GM23338 (cell line): ENCODE measurements around the gene POLA2. TPM values are rescaled to one million over a fixed set of nuclear protein-coding genes. Genes with fewer than 3 reads are reported as not detected.

Source experiments
- ATAC-seq: fragments of 200-7000 bp; cut with Tn5 transposase; 3 replicates; pipeline ENCODE4 v1.9.1; 2020
- DNase-seq: peaks from one replicate; pipeline ENCODE4 v3.0.0-alpha.2; 2015; ENCODE audit warnings: low spot score
- H2AFZ ChIP-seq: fragments of 200-600 bp; sonication (generic); 2 replicates; pipeline ENCODE4 v1.8.0; 2016; ENCODE audit warnings: antibody characterized with exemption, mild to moderate bottlenecking, moderate library complexity
- H3F3A ChIP-seq: fragments of 200-600 bp; sonication (generic); replicated peaks from 2 replicates; pipeline ENCODE4 v1.8.0; 2017; ENCODE audit warnings: antibody characterized with exemption, mixed run types, low read depth
- H3K27ac ChIP-seq: fragments of 200-600 bp; sonication (generic); 2 replicates; pipeline ENCODE4 v1.6.1; 2016; ENCODE audit warnings: low read depth
- H3K27me3 ChIP-seq: fragments of 200-600 bp; sonication (generic); 2 replicates; pipeline ENCODE4 v1.8.0; 2016; ENCODE audit warnings: mild to moderate bottlenecking, mixed run types, moderate library complexity; ENCODE audit not compliant: insufficient read depth
- H3K36me3 ChIP-seq: fragments of 200-600 bp; sonication (generic); 2 replicates; pipeline ENCODE4 v1.8.0; 2016; ENCODE audit warnings: mild to moderate bottlenecking; ENCODE audit not compliant: insufficient read depth
- H3K4me1 ChIP-seq: fragments of 200-600 bp; sonication (generic); 2 replicates; pipeline ENCODE4 v1.8.0; 2016; ENCODE audit warnings: mild to moderate bottlenecking, moderate library complexity; ENCODE audit not compliant: insufficient read depth
- H3K4me2 ChIP-seq: fragments of 200-600 bp; sonication (generic); 2 replicates; pipeline ENCODE4 v1.7.1; 2017; ENCODE audit warnings: mixed run types
- H3K4me3 ChIP-seq: fragments of 200-600 bp; sonication (generic); 2 replicates; pipeline ENCODE4 v1.6.1; 2016; ENCODE audit warnings: mixed run types
- H3K79me2 ChIP-seq: fragments of 200-600 bp; sonication (generic); replicated peaks from 2 replicates; pipeline ENCODE4 v1.8.0; 2017; ENCODE audit warnings: mild to moderate bottlenecking; ENCODE audit not compliant: insufficient read depth
- H3K9me2 ChIP-seq: fragments of 200-600 bp; sonication (generic); 2 replicates; pipeline ENCODE4 v1.8.0; 2017; ENCODE audit not compliant: insufficient read depth
- H4K20me1 ChIP-seq: fragments of 200-600 bp; sonication (generic); replicated peaks from 2 replicates; pipeline ENCODE4 v1.8.0; 2017; ENCODE audit warnings: mild to moderate bottlenecking; ENCODE audit not compliant: insufficient read depth
- H3K27ac Mint-ChIP-seq: 2 replicates; pipeline ENCODE4 v1.8.0; 2020; ENCODE audit warnings: inconsistent platforms, mild to moderate bottlenecking, moderate library complexity, mixed read lengths
- H3K27me3 Mint-ChIP-seq: 3 replicates; pipeline ENCODE4 v1.8.0; 2022; ENCODE audit warnings: low read depth, mild to moderate bottlenecking, moderate library complexity, mixed read lengths, inconsistent platforms; ENCODE audit not compliant: insufficient read depth, poor library complexity
- H3K36me3 Mint-ChIP-seq: 3 replicates; pipeline ENCODE4 v1.8.0; 2021; ENCODE audit warnings: low read depth, mild to moderate bottlenecking, inconsistent platforms, moderate library complexity, mixed read lengths
- H3K4me1 Mint-ChIP-seq: 3 replicates; pipeline ENCODE4 v1.8.0; 2020; ENCODE audit warnings: mild to moderate bottlenecking, inconsistent platforms, mixed read lengths
- H3K4me3 Mint-ChIP-seq: 3 replicates; pipeline ENCODE4 v1.8.0; 2021; ENCODE audit warnings: moderate library complexity, mild to moderate bottlenecking, inconsistent platforms, mixed read lengths
- H3K9me3 Mint-ChIP-seq: 3 replicates; pipeline ENCODE4 v1.8.0; 2020; ENCODE audit warnings: moderate library complexity, mild to moderate bottlenecking, inconsistent platforms, mixed read lengths
- CREB1 ChIP-seq: fragments of 250-450 bp; sonication (Bioruptor Pico); IDR thresholded peaks from 2 replicates; pipeline ENCODE4 v1.5.0; 2020; ENCODE audit warnings: low read depth, mild to moderate bottlenecking, moderate library complexity
- EZH2phosphoT487 ChIP-seq: fragments of 200-600 bp; sonication (generic); IDR thresholded peaks from one replicate; pipeline ENCODE4 v1.8.1; 2018; ENCODE audit warnings: antibody characterized with exemption; ENCODE audit not compliant: unreplicated experiment
- JUNB ChIP-seq: IDR thresholded peaks from one replicate; pipeline ENCODE4 v1.6.1; 2016; ENCODE audit warnings: antibody characterized with exemption; ENCODE audit not compliant: unreplicated experiment
- NANOG ChIP-seq: IDR thresholded peaks from 2 replicates; pipeline ENCODE4 v1.6.1; 2016; ENCODE audit warnings: antibody characterized with exemption, borderline replicate concordance
- POLR2AphosphoS5 ChIP-seq: IDR thresholded peaks from 2 replicates; pipeline ENCODE4 v1.6.1; 2016; ENCODE audit warnings: antibody characterized with exemption, low read depth
- STAT1 ChIP-seq: IDR thresholded peaks from one replicate; pipeline ENCODE4 v1.6.1; 2016; ENCODE audit warnings: antibody characterized with exemption; ENCODE audit not compliant: unreplicated experiment
- ZNF114 ChIP-seq: fragments of 250-450 bp; sonication (Bioruptor Pico); IDR thresholded peaks from 2 replicates; pipeline ENCODE4 v1.5.0; 2020; ENCODE audit warnings: mild to moderate bottlenecking, moderate library complexity
- polyA plus RNA-seq: library from polyadenylated mRNA; unstranded; fragments of >200 nt; fragmentation: Nextera tagmentation; extraction: Ambion mirVana; gene quantifications from 2 replicates; pipeline ENCODE4 v1.2.1, GENCODE V29; 2016
- total RNA-seq: library from RNA; depleted of rRNA; stranded (reverse); fragments of >200 nt; shearing (Covaris generic); gene quantifications from 2 replicates; pipeline ENCODE4 v1.2.3, GENCODE V29; 2014
- TF ChIP-seq, protein P1 (sequence below): fragments of 250-450 bp; sonication (Bioruptor Pico); IDR thresholded peaks from 2 replicates; pipeline ENCODE4 v1.5.0; 2020; ENCODE audit warnings: mild to moderate bottlenecking, moderate library complexity
- TF ChIP-seq, protein P2 (sequence below), 2 experiments: fragments of 200-600 bp in 1 of 2; sonication (generic) in 1 of 2; conservative IDR thresholded peaks; 2 replicates each; pipeline versions ENCODE4 v1.5.1 to v1.6.1; 2016 to 2017; ENCODE audit warnings: antibody characterized with exemption in 2 of 2, low read depth in 2 of 2, mild to moderate bottlenecking in 2 of 2, moderate library complexity in 1 of 2
- TF ChIP-seq, protein P3 (sequence below): IDR thresholded peaks from 2 replicates; pipeline ENCODE4 v1.6.1; 2016; ENCODE audit warnings: antibody characterized with exemption

Gene POLA2
- total and polyA plus RNA-seq, 2 experiments from 2014 or later = 22.5 to 30.4 TPM

DNA sequence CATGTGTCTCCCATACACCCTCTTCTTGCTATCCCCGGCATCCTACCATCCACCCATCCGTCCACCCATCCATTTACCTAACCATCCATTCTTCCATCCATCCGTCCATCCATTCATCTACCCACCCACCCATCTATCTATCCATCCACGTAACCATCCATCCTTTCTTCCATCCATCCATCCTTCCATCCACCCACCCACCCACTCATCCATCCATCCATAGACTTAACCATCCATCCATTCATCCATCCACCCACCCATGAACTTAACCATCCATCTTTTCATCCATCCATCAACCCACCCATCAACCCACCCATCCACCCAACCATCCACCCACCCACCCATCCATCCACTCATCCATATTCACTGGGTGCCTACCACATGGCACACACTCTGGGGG lies 42.3 kb downstream of the POLA2 start (continued):
- TF ChIP-seq, protein P1, sequence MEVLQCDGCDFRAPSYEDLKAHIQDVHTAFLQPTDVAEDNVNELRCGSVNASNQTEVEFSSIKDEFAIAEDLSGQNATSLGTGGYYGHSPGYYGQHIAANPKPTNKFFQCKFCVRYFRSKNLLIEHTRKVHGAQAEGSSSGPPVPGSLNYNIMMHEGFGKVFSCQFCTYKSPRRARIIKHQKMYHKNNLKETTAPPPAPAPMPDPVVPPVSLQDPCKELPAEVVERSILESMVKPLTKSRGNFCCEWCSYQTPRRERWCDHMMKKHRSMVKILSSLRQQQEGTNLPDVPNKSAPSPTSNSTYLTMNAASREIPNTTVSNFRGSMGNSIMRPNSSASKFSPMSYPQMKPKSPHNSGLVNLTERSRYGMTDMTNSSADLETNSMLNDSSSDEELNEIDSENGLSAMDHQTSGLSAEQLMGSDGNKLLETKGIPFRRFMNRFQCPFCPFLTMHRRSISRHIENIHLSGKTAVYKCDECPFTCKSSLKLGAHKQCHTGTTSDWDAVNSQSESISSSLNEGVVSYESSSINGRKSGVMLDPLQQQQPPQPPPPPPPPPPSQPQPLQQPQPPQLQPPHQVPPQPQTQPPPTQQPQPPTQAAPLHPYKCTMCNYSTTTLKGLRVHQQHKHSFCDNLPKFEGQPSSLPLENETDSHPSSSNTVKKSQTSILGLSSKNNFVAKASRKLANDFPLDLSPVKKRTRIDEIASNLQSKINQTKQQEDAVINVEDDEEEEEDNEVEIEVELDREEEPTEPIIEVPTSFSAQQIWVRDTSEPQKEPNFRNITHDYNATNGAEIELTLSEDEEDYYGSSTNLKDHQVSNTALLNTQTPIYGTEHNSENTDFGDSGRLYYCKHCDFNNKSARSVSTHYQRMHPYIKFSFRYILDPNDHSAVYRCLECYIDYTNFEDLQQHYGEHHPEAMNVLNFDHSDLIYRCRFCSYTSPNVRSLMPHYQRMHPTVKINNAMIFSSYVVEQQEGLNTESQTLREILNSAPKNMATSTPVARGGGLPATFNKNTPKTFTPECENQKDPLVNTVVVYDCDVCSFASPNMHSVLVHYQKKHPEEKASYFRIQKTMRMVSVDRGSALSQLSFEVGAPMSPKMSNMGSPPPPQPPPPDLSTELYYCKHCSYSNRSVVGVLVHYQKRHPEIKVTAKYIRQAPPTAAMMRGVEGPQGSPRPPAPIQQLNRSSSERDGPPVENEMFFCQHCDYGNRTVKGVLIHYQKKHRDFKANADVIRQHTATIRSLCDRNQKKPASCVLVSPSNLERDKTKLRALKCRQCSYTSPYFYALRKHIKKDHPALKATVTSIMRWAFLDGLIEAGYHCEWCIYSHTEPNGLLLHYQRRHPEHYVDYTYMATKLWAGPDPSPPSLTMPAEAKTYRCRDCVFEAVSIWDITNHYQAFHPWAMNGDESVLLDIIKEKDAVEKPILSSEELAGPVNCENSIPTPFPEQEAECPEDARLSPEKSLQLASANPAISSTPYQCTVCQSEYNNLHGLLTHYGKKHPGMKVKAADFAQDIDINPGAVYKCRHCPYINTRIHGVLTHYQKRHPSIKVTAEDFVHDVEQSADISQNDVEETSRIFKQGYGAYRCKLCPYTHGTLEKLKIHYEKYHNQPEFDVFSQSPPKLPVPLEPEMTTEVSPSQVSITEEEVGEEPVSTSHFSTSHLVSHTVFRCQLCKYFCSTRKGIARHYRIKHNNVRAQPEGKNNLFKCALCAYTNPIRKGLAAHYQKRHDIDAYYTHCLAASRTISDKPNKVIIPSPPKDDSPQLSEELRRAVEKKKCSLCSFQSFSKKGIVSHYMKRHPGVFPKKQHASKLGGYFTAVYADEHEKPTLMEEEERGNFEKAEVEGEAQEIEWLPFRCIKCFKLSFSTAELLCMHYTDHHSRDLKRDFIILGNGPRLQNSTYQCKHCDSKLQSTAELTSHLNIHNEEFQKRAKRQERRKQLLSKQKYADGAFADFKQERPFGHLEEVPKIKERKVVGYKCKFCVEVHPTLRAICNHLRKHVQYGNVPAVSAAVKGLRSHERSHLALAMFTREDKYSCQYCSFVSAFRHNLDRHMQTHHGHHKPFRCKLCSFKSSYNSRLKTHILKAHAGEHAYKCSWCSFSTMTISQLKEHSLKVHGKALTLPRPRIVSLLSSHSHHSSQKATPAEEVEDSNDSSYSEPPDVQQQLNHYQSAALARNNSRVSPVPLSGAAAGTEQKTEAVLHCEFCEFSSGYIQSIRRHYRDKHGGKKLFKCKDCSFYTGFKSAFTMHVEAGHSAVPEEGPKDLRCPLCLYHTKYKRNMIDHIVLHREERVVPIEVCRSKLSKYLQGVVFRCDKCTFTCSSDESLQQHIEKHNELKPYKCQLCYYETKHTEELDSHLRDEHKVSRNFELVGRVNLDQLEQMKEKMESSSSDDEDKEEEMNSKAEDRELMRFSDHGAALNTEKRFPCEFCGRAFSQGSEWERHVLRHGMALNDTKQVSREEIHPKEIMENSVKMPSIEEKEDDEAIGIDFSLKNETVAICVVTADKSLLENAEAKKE (CRISPR knock-in tag) = no peak
- no peak for TF ChIP-seq POLR2AphosphoS5
- TF ChIP-seq JUNB = no peak
- TF ChIP-seq EZH2phosphoT487 = no peak

DNA sequence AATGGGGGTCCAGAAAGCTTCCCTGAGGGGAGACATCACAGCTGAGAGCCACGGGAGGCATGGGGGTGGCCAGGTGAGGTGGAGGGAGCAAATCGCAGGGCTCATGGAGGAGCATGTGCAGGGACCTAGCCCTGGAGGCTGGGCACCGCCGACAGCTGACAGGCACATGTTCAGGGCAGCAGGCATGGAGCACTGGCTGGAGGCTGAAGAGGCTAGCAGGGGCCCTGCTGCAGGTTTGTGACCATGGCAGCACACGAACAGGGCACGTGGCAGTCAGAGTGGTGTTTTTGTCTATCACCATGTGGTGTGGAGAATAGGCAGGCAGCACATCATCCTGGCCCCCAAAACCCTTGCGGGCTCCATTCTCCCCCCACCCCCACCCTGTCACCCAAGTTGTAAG lies 42.9 kb downstream of the POLA2 start:
- Histone ChIP-seq H3K4me1 (peaks cover 14% of the 10 kb centered on the region), H3F3A (0 out of 2 replicates have a peak, but pooled peaks cover 2% of the 10 kb centered on the region), H3K79me2 (no peaks in the 10 kb centered on the region), H3K4me2 (no peak overlapping the region), H3K36me3 (no peaks in the 10 kb centered on the region), H3K9me2 (no peaks in the 10 kb centered on the region), H3K4me3 (no peak overlapping the region), H2AFZ (no peak overlapping the region), H4K20me1 (no peaks in the 10 kb centered on the region; the same call in 1 of the 2 replicates), H3K27me3 (no peaks in the 10 kb centered on the region), H3K27ac (no peak overlapping the region)
- peaks cover 14% of the 10 kb centered on the region for H3K36me3 Mint-ChIP-seq
- H3K4me1 Mint-ChIP-seq = peaks cover 16% of the 10 kb centered on the region
- no peak overlapping the region for H3K4me3 Mint-ChIP-seq
- ATAC-seq (no peak), DNase-seq (no peak)
- no peaks in the 10 kb centered on the region; the same call in 2 of the 3 replicates for H3K9me3 Mint-ChIP-seq
- H3K27ac Mint-ChIP-seq = no peak overlapping the region
- H3K27me3 Mint-ChIP-seq = peaks cover 22% of the 10 kb centered on the region
- TF ChIP-seq ZNF114 (CRISPR knock-in tag) = no peak
- TF ChIP-seq, protein P2, sequence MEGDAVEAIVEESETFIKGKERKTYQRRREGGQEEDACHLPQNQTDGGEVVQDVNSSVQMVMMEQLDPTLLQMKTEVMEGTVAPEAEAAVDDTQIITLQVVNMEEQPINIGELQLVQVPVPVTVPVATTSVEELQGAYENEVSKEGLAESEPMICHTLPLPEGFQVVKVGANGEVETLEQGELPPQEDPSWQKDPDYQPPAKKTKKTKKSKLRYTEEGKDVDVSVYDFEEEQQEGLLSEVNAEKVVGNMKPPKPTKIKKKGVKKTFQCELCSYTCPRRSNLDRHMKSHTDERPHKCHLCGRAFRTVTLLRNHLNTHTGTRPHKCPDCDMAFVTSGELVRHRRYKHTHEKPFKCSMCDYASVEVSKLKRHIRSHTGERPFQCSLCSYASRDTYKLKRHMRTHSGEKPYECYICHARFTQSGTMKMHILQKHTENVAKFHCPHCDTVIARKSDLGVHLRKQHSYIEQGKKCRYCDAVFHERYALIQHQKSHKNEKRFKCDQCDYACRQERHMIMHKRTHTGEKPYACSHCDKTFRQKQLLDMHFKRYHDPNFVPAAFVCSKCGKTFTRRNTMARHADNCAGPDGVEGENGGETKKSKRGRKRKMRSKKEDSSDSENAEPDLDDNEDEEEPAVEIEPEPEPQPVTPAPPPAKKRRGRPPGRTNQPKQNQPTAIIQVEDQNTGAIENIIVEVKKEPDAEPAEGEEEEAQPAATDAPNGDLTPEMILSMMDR (conservative IDR thresholded peaks at IDR 0.05; ENCODE audit: low read depth in 2 of 2) = no peak
- no peak for TF ChIP-seq STAT1
- TF ChIP-seq POLR2AphosphoS5 = no peak
- no peak for TF ChIP-seq CREB1
- TF ChIP-seq NANOG = no peak
- TF ChIP-seq, protein P3, sequence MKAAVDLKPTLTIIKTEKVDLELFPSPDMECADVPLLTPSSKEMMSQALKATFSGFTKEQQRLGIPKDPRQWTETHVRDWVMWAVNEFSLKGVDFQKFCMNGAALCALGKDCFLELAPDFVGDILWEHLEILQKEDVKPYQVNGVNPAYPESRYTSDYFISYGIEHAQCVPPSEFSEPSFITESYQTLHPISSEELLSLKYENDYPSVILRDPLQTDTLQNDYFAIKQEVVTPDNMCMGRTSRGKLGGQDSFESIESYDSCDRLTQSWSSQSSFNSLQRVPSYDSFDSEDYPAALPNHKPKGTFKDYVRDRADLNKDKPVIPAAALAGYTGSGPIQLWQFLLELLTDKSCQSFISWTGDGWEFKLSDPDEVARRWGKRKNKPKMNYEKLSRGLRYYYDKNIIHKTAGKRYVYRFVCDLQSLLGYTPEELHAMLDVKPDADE = no peak
